C4-2B (cell line): Measurements from ENCODE around the gene VAC14.

Source experiments
- H3K27ac ChIP-seq: fragments of 450-650 bp; 2 replicates; pipeline ENCODE4 v1.5.1; 2017
- ZFX ChIP-seq: fragments of 450-650 bp; IDR thresholded peaks from 2 replicates; pipeline ENCODE4 v1.6.1; 2017
- TF ChIP-seq, protein P1 (sequence below): fragments of 450-650 bp; conservative IDR thresholded peaks from 2 replicates; pipeline ENCODE4 v1.5.1; 2017; ENCODE audit warnings: mild to moderate bottlenecking

Gene VAC14

DNA sequence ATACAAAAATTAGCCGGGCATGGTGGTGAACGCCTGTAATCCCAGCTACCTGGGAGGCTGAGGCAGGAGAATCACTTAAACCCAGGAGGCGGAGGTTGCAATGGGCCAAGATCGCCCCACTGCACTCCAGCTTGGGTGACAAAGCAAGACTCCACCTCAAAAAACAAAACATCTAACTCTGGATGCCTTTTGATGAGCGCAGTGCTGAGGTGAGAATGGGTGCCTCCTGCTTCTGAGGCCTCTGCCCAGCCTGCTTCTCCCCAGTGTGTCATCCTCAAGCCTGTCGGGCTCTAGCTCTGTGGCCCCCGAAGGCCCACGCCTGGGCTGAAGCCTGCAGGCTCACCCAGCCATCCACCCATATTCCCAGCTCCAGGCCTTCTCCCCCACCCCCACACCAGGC is 104.6 kb downstream of the VAC14 start:
- peak overlapping the region; percentile 62 for H3K27ac ChIP-seq
- no peak for TF ChIP-seq ZFX
- TF ChIP-seq, protein P1, sequence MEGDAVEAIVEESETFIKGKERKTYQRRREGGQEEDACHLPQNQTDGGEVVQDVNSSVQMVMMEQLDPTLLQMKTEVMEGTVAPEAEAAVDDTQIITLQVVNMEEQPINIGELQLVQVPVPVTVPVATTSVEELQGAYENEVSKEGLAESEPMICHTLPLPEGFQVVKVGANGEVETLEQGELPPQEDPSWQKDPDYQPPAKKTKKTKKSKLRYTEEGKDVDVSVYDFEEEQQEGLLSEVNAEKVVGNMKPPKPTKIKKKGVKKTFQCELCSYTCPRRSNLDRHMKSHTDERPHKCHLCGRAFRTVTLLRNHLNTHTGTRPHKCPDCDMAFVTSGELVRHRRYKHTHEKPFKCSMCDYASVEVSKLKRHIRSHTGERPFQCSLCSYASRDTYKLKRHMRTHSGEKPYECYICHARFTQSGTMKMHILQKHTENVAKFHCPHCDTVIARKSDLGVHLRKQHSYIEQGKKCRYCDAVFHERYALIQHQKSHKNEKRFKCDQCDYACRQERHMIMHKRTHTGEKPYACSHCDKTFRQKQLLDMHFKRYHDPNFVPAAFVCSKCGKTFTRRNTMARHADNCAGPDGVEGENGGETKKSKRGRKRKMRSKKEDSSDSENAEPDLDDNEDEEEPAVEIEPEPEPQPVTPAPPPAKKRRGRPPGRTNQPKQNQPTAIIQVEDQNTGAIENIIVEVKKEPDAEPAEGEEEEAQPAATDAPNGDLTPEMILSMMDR: no peak

- no peak for TF ChIP-seq ZFX
- TF ChIP-seq, protein P1: no peak
- peak overlapping the region; percentile 62 for H3K27ac ChIP-seq
Observed at GRCh38 chr16:70695331-70696070, 105.5 kb downstream of the VAC14 start.

- H3K27ac ChIP-seq: no peak overlapping the region
- TF ChIP-seq, protein P1: no peak
- no peak for TF ChIP-seq ZFX
Observed at GRCh38 chr16:70694868-70695218, 106.1 kb downstream of the VAC14 start.

GRCh38 chr16:70694088-70694867 is 106.7 kb downstream of the VAC14 start:
- H3K27ac ChIP-seq: no peak overlapping the region
- TF ChIP-seq, protein P1: no peak
- no peak for TF ChIP-seq ZFX

DNA sequence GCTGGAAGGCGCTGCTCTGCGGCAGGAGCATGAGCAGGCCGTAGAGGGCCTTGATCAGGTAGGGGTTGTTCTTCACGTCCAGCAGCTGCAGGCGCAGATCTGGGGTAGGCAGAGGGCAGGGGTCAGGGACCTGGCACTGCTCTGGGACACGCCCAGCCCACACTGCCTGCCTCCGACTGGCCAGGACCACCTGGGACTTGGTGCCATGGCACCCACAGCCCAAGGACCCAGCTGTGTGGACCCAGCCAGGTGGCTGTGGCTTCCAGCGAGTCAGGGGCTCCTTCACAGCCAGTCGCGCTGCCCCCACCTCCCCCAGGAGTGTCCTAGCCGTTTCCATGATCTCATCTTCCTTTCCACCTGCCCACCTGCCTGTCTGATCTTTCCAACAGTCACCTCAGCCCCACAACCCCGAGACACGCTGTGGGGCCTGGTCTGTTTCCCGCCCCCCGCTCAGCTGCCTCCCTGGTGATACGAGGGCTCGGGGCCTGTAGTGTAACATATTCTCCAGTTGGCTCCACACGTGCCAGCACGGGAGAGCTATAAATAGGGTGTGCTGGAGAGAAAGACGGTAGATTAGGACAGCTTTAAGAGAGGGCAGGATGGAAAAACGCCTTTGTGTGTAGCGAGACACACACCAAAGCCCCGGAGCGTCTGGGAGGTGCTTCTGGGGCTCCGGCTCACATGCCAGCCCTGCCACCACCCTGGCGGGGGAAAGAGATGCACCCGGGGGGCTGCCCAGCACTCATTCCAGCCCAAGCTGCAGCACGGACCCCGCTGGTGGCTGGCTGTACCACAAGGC is 107.9 kb downstream of the VAC14 start:
- TF ChIP-seq, protein P1: no peak
- TF ChIP-seq ZFX: no peak
- no peak overlapping the region for H3K27ac ChIP-seq

GRCh38 chr16:70692130-70692872 is 108.7 kb downstream of the VAC14 start:
- no peak overlapping the region for H3K27ac ChIP-seq
- no peak for TF ChIP-seq ZFX
- TF ChIP-seq, protein P1: no peak
